Measurements from ENCODE around the gene RANBP17.
"Not testable (repeated sequence)": the region's sequence is repeated elsewhere in the genome, so short reads cannot be mapped to it uniquely, and the experiment has no call there.

The RANBP17 gene

GRCh38 chr5:171283753-171284152 lies 421.9 kb downstream of the RANBP17 start:
- H3K4me3 ChIP-seq (replicated peaks; ENCODE audit: low read depth, low read length) = no peak overlapping the region
- no peak for TF ChIP-seq CTCF (IDR thresholded peaks at IDR 0.05; ENCODE audit: low read depth, low read length, missing control alignments)
- DNase-seq (ENCODE audit: extremely low read depth, low read depth) = no peak

GRCh38 chr5:171285465-171285864 lies 423.6 kb downstream of the RANBP17 start:
- H3K4me3 ChIP-seq (replicated peaks; ENCODE audit: low read depth, low read length) = no peak overlapping the region
- DNase-seq (ENCODE audit: extremely low read depth, low read depth) = no peak
- TF ChIP-seq CTCF (IDR thresholded peaks at IDR 0.05; ENCODE audit: low read depth, low read length, missing control alignments) = no peak

GRCh38 chr5:171288066-171288465 lies 426.2 kb downstream of the RANBP17 start:
- TF ChIP-seq CTCF (IDR thresholded peaks at IDR 0.05; ENCODE audit: low read depth, low read length, missing control alignments) = no peak
- no peak overlapping the region for H3K4me3 ChIP-seq (replicated peaks; ENCODE audit: low read depth, low read length)
- no peak for DNase-seq (ENCODE audit: extremely low read depth, low read depth)

- DNase-seq (ENCODE audit: extremely low read depth, low read depth) = no peak
- no peak overlapping the region for H3K4me3 ChIP-seq (replicated peaks; ENCODE audit: low read depth, low read length)
- no peak for TF ChIP-seq CTCF (IDR thresholded peaks at IDR 0.05; ENCODE audit: low read depth, low read length, missing control alignments)
Measured at GRCh38 chr5:171291371-171291770, 429.6 kb downstream of the RANBP17 start.

GRCh38 chr5:171295299-171295698 lies 433.5 kb downstream of the RANBP17 start:
- TF ChIP-seq CTCF (IDR thresholded peaks at IDR 0.05; ENCODE audit: low read depth, low read length, missing control alignments) = no peak
- H3K4me3 ChIP-seq (replicated peaks; ENCODE audit: low read depth, low read length) = no peak overlapping the region
- DNase-seq (ENCODE audit: extremely low read depth, low read depth) = no peak

- TF ChIP-seq CTCF (IDR thresholded peaks at IDR 0.05; ENCODE audit: low read depth, low read length, missing control alignments) = no peak
- DNase-seq (ENCODE audit: extremely low read depth, low read depth) = no peak
- no peak overlapping the region for H3K4me3 ChIP-seq (replicated peaks; ENCODE audit: low read depth, low read length)
Measured at GRCh38 chr5:171295801-171296200, 434.0 kb downstream of the RANBP17 start.

- DNase-seq (ENCODE audit: extremely low read depth, low read depth); H3K4me3 ChIP-seq (replicated peaks; ENCODE audit: low read depth, low read length): not testable (repeated sequence)
Measured at GRCh38 chr5:171297941-171298340, 436.1 kb downstream of the RANBP17 start.

All from HFF-Myc (cell line).